ENCODE measurements around the gene ZDHHC24.
"Not testable (repeated sequence)": the region's sequence is repeated elsewhere in the genome, so short reads cannot be mapped to it uniquely, and the experiment has no call there.

The ZDHHC24 gene, protein sequence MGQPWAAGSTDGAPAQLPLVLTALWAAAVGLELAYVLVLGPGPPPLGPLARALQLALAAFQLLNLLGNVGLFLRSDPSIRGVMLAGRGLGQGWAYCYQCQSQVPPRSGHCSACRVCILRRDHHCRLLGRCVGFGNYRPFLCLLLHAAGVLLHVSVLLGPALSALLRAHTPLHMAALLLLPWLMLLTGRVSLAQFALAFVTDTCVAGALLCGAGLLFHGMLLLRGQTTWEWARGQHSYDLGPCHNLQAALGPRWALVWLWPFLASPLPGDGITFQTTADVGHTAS

DNA sequence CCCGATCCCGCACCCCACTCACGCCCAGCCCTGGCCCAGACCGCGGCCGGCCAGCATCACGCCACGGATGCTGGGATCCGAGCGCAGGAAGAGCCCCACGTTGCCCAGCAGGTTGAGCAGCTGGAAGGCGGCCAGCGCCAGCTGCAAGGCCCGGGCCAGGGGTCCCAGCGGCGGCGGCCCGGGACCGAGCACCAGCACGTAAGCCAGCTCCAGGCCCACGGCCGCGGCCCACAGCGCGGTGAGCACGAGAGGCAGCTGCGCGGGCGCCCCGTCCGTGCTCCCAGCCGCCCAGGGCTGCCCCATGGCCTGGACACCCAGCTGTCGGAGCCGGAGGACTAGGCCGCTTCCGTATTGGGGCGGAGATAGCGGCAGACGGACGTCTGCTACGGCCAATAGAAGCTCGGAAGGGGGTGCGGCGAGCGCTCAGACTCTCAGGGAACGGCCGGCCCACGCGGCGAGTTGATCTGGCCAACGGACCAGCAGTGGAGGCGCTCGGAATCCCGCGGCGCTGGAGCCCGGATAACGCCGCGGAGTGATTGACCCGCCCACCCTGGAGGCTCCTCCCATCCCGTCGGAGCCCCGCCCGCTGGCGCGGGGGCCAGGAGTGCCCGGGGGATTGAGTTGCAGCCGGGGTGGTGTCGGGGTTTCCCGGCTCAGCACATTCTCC lies at the start of gene ZDHHC24:
TSS of gene ZDHHC24 (minus strand) at position 348 of the 667 bp plus-strand sequence. CDS start at position 303, 45 bp downstream.
- peak; percentile 98 for FAIRE-seq

DNA sequence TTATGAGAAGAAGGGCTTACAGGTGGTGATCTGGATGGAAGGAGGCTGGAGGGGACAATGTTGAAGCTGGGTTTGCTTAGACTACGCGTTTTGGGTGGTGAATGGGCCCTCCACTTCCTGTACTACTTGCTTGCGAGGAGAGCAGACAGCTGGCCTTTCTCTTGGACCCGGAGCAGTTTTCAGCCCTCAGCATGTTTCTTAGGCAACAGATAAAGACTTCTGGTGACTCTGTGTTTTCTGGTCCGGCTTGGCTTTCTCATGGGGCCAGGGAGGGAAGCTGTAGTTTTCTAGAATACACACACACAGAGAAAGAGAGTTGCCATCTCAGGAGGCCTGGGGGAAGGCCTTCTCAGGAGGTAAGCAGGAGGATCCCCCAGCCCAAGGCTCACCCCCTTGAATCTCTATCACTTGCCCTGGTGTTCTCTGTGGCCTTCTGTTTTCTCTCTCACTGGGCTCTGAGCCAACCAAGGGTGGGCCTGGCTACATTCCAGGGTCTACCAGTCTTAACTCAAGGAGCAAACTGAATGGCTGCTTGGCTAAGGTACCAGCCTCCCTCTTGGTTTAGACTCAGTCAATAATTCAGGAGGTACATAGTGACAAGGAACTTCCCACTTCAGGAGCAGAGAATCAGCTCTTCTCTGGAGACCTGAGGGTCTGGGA lies 49.5 kb upstream of the ZDHHC24 start:
- FAIRE-seq, result no peak

DNA sequence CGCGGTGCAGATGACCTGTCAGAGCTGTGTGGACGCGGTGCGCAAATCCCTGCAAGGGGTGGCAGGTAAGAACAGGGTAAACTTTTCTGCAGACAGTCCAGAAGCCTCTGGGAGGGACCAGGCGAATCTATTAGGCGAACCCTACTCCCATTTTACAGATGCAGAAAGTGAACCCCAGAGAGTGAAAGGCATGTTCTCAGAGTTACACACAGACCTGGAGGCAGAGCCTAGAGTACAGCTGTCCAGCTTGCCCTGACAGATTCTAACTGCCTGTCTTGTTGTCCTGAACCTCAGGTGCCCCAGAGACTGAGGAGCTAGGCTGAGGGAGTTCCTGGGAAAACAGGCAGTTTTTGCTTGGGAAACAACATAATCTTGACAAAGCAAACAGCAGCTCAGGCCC lies 47.8 kb upstream of the ZDHHC24 start:
- no peak for FAIRE-seq

DNA sequence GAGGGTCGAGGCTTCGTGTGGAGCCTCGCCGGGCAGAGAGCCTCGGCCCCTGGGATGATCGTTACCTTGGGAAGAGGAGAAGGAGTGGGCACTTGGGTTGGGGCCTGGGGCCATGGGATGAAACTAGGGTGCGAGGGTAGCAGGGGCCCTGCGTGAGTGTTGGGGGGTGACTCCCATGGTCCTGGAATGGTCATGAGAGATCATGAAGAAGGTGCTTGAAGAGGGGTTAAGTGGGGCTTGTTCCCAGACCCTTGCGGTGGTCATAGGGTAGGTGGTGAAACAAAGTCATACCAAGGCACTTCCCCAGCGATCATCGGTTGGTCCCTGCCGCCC lies 47.4 kb upstream of the ZDHHC24 start:
- no peak for FAIRE-seq

DNA sequence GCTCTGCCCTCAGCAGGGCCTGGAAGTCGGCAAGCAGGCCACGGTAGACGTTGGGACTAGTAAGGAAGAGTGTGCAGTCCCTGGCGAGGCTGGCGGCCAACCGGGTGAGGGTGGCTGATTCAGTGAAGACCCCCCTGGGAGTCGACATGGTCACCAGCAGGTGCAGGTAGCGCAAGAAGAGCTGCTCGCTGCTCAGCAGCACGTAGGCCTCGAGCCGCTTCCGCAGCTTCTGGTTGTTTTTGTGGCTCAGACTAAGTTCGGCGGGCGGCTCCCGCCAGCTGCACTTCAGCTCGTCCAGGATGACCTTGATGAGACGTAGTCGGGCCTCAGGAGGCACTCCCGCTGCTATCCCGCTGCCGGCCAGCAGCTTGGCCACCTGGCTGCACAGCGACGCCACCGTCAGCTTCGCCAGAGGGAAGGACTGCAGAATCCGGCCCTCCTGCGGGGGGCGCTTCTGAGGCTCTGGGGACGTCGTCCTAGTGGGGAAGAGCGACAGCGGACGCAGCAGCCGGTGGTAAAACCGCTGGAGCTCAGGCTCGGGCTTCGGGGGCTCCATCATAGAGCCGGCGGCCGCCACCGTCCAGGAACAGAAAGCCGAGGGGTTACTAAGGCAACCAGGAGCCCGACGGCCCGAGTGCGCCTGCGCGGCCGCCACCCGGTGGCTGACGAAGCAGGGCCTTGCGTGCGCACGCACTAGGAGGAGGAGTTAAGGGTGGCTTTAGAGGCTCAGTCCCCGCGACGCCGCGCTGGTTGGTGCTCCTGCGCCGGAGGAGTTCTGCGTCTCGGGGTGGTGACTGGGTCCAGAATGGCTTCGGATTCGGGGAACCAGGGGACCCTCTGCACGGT lies 46.8 kb upstream of the ZDHHC24 start, which contains the start of the genes CCDC87 and CCS:
TSS of gene CCDC87 (minus strand) at position 607 of the 846 bp plus-strand sequence. CDS start at position 559, 48 bp downstream.
TSS of gene CCS (plus strand) at position 729 of the 846 bp plus-strand sequence. CDS start at position 806, 77 bp downstream.
- peak; percentile 27 for FAIRE-seq

DNA sequence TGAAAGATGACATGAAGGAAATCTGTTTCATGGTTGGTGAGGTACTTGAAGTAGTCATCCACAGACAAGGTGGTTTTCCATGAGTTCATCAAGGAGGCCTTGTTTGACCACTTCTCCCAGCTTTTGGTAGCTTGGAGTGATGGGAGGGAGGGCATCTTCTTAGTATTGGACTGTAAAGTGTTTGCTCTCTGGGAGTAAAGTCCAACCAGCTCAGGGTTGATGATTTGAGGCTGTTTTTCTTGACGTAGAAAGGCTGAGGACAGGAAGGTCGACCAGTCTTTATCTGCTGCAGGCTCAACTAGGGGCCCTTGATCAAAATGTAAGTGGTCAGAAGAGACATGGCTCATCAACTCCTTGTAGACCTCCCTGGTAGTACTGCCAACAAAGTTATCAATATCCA lies 45.3 kb upstream of the ZDHHC24 start:
- FAIRE-seq, result no peak

DNA sequence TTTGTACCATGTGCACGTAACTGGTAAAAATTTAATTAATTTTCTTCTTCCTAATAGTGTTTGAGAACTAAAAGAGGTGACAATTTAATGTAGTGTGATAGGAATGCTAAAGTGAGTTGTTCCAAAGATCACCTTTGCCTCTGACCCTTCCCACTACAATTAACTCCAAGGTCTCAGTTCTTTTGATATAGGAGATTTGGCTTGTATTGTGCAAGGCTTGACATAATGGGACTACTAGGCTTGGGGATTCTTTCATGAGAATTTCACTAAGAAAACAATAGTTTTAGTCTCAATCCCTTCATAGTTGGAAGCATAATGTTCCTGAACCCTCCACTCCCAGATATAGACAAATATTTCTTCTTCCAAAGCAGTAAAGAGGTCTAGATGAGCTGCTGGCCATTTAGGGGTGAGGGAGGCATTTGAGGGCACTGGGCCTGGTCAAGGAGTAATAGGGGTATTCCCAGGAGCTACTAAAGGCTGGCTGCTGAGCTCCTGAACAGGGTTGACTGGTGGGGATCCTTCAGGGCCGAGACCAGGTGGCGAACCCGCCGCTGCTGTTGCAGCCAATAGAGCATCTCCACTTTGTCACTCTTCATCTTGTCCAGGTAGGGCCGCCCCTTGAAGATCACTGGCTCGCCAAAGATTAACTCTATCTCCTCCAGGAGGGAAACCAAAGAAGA lies 44.3 kb upstream of the ZDHHC24 start:
- FAIRE-seq, result no peak

DNA sequence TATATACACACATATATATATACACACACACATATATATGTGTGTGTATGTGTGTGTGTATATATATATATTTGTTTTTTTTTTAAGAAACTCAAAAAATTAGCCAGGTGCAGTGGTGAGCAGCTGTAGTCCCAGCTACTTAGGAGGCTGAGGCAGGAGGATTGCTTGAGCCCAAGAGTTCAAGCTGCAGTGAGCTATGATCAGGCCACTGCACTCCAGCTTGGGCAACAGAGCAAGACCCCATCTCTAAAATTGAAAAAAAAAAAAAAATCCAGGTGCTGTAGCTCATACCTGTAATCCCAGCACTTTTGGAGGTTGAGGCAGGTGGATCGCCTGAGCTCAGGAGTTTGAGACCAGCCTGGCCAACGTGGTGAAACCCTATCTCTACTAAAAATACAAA lies 43.5 kb upstream of the ZDHHC24 start:
- not testable (repeated sequence) for FAIRE-seq

DNA sequence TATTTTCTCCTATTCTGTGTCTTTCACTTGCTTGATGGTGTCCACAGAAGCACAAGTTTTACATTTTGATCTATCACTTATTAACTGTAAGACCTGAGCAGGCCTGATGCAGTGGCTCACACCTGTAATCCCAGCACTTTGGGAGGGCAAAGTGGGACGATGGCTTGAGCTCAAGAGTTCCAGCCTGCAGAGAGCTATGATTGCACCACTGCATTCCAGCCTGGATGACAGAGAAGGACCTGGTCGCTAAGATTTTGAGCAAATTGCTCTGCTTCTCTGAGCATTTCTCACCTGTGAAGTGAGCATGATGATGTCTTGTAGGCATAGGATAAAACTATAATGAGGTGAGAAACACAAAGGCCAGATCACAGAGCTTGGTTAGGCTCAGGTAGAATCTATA lies 40.3 kb upstream of the ZDHHC24 start:
- FAIRE-seq, result no peak

DNA sequence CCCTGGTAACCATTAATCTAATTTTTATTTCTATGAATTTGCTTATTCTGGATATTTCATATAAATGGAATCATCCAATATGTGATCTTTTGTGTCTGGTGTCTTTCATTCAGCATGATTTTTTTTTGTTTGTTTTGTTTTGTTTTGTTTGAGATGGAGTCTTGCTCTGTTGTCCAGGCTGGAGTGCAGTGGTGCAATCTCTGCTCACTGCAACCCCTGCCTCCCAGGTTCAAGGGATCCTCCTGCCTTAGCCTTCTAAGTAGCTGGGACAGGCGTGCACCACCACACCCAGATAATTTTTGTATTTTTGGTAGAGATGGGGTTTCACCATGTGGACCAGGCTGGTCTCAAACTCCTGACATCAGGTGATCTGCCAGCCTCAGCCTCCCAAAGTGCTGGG lies 39.6 kb upstream of the ZDHHC24 start:
- FAIRE-seq, result not testable (repeated sequence)

DNA sequence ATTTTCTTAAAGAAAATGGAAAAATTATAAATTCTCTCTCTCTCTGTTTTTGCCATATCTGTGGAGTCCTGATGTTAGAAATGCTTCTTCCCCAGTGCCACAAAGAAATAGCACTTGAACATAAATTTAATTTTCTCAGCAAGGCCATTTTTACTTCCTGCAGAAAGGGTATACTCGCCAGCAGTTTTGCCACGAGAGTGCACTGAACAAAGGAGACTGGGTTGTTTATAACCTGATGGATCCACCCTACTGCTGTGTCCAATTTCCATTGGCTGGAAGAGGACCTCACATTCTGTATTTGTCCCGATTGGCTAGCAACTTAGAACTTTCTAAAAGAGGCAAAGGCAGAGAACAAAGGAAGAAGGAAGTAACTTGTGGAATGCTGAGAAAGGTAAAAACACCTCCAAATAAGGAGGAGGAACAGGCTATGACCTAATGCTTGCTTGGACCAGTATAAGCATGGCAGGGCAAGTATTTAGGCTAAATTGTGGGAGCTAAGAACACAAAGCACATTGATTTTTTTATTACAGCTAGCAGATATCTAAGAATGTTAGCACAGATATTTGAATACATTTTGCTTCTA lies 36.8 kb upstream of the ZDHHC24 start:
- not testable (repeated sequence) for FAIRE-seq

DNA sequence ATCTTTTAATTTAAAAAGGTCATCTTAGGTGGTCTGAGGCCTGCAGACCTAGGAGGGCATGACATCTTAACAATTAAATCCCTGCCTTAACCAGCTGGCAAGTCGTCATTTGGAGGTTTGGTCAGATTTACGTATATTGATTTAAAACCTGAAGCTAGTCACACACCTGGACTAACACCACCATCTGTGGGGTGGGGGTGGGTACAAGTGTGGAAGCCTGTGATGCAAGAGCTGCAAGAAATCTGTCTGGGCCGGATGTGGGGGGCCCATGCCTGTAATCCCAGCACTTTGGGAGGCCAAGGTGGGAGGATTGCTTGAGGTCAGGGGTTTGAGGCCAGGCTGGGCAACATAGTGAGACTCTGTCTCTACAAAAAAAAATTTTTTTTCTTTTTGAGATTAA lies 35.4 kb upstream of the ZDHHC24 start:
- FAIRE-seq, result no peak

DNA sequence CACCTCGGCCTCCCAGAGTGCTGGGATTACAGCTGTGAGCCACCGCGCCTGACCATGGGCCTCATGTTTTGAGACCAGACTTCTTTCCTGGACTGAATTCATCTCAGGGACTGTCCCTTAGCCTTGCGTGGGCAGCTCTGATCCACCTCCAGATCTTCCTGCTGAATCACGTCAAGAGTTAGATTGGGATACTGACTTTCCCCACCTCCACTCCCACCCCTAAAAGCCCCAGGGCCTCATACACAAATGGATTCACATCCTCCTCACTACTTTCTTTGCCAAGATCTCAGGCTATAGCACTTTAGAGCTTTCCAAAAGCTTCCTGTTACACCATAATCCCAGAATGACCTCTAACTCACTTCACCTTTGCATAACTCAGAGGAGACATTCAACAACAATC lies 35.0 kb upstream of the ZDHHC24 start:
- FAIRE-seq, result no peak

DNA sequence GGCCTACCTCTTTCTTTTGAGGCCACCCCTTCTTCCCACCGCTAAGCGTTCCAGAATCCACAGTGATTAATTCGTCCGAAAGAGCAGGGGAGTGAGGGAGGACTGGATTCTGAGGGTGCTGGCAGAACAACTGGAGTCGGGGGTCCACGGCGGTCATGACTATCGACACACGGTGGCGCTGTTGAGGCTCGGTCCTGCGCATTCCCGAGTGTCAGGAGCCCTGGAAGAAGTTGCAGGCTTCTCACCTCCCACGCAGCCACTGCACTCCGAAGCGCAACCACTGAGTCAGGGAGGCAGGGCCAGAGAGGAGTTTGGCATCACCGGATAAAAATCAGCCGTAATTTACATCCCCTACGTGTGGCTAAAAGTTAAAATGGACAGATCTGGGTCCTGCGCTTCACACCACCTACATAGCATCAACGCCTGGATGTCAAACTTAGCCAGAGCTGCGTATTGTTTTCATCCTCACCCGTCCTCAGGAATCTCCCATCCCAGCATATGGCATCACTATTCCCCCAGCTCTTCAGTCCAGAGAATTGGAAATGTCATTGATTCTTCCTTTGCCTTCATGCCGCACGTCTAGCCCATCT lies 33.3 kb upstream of the ZDHHC24 start:
- no peak for FAIRE-seq

DNA sequence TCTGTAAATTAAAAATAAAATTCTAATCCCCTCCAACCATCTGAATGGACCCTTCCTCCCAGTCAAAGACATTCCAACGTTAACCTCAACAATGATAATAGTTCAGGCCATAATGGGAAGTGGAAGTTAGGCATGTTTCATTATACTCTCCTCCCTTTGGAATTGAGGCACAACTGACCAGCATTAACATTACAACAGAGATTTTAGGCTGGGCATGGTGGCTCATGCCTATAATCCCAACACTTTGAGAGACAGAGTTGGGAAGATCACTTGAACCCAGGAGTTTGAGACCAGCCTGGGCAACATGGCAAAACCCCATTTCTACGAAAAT lies 25.0 kb upstream of the ZDHHC24 start:
- no peak for FAIRE-seq

DNA sequence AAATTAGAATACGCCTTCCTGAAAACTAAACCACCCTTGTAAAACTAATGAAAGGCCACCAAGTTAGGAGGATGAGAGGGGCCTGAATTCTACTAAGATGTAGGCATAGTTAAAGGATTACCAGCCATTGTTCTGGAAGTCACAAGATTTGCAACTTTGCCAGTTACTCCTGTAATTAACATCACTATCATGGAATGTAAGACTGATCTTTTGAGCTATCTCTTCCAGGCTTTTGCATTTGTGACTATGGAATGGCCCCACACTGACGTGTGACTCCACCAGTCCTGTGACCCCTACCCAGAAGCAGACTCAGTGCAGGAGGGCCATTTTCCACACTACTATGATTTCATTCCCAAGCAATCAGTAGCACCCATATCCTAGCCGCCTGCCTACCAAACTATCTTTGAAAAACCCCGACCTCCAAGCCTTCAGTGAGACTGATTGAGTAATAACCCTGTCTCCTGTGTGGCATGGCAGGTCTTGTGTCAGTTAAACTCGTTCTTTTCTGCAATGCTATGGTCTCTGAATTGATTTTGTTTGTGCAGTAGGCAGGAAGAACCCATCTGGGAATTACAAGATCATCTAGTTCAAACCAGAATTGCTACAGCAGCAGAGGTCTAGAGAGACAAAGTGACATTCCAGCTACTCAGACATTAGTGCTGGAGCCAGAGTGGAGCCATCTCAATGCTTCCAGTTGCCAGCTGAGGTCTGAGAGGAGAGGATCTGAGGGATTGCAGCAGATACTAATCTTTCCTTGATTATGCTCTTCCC lies 24.4 kb upstream of the ZDHHC24 start:
- no peak for FAIRE-seq

DNA sequence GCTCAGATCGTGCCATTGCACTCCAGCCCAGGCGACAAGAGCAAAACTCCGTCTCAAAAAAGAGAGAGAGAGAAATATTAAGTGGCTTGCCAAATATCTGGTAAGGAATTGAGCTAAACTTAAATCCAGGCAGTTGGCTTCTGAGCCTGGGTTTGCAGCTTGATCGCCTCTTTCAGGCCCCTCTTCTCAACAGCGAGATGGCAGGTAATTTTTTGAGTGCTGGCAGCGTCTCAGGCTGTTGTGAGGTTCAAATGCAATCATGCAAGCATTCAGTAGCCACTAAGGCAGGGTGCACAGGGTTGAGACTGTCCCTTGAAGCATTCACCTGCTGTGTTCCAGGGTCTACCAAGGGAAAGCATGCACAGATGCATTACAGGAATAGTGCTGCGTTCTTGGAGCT lies 23.2 kb upstream of the ZDHHC24 start:
- FAIRE-seq, result no peak

DNA sequence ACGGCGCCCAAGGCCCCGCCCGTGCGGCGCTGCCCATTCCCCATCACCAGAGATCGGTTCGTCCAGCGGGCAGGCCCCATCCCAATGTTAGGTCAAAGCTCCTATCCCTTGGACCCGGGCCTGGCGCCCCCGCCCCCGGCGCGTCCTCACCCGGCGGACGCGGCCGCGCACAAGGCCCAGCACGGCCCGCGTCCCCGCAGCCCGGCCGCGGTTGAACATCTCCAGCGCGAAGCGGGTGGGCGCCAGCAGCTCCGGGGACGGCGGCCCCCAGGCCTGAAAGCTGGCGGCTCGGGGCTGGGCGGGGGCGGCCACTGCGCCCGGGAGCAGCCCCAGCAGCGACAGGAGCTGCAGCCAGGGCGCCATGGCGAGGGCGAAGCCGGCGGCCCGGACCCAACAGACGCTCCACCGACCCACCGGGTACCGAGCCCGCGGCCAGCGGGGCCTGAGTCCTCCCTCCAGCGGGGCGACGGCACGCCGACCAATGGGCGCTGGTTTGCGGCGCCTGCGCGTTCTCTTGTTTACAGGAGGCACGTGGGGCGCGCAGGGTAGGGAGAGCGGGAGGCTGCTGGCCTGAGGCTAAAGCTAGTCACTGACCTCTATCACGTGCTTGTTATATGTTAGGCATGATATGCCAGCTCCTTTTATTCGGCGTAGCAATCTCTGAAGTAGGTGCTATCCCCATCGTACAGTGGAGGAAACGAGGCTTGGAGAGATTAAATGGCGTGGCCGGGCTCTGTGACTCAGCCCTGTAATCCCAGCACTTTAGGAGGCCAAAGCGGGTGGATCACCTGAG lies 22.5 kb upstream of the ZDHHC24 start, which contains the start of gene CTSF:
TSS of gene CTSF (minus strand) at position 483 of the 793 bp plus-strand sequence. CDS start at position 363, 120 bp downstream.
- FAIRE-seq, result no peak

DNA sequence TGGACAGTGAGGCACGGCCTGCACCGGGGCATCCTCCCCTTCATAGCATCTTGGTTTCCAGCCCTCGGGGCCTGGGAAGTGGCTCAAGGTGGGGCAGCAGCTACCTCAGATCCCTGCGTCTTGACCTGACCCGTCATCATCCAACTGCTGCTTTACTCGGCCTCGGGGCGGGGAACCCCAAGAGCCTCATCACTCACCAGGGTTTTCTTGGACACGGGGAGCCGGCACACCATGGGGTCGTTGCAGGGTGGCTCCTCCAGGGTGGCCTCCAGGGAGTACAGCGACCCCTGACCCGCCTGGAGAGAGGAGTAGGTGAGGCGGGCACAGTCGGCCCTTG lies 21.9 kb upstream of the ZDHHC24 start:
- FAIRE-seq, result no peak

DNA sequence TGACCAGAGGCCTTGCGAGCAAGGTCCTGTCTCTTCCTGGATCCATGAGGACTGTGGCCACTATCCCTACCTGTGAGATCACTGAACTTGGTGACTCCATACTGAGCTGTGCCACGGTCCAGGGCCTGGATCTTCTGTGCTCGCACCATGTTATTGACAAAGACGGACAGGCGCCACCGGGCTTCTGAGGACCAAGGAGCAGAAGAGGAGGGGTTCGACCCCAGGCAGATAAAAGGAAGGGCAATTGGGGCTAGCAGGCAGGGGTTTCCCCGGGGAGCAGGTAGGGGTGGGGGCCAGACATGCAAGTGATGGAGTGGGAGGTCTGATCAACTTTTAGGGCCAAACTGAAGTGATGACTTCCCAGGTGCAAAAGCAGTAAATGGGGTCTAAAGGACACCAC lies 20.4 kb upstream of the ZDHHC24 start:
- FAIRE-seq, result no peak
